GM12801 (cell line): ENCODE measurements around the gene AFDN.

Source experiments
- TF ChIP-seq, protein P1 (sequence below): IDR thresholded peaks from one replicate; pipeline ENCODE4 v1.5.1; 2011; ENCODE audit warnings: control low read depth; ENCODE audit not compliant: insufficient read length; ENCODE audit errors: extremely low read depth

The AFDN gene

DNA sequence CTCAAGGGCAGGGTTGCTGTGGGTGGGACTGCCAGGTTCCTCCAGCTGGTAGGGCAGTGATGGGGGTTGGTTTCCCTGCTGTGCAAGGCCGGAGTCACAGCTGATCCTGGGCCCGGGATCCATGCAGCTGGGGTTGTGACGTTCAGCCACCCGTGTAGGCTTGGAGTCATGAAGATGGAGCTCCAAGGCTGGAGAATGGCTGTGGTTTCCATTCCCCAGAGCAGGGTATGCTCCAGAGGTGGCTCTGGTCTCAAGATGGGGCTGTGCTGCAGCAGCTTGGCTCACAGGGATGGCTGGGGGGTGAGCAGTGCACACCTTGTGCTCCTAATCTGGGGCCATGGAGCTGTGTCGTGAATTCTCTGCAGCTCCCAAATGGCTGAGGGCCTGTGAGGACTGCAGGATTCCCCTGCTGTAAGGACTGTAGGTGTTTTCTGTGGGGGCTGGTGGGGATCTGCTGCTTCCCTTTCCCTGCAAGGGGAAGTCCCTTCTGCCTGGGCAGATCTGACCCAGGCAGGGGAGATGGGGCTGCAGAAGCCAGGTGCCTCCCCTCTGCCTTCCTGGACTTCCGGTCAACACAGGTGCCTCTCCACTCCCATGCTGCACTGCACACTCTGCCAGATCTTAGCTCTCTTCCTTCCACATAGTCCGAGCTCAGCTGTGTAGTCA is 186.7 kb downstream of the AFDN start:
- TF ChIP-seq, protein P1, sequence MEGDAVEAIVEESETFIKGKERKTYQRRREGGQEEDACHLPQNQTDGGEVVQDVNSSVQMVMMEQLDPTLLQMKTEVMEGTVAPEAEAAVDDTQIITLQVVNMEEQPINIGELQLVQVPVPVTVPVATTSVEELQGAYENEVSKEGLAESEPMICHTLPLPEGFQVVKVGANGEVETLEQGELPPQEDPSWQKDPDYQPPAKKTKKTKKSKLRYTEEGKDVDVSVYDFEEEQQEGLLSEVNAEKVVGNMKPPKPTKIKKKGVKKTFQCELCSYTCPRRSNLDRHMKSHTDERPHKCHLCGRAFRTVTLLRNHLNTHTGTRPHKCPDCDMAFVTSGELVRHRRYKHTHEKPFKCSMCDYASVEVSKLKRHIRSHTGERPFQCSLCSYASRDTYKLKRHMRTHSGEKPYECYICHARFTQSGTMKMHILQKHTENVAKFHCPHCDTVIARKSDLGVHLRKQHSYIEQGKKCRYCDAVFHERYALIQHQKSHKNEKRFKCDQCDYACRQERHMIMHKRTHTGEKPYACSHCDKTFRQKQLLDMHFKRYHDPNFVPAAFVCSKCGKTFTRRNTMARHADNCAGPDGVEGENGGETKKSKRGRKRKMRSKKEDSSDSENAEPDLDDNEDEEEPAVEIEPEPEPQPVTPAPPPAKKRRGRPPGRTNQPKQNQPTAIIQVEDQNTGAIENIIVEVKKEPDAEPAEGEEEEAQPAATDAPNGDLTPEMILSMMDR, result no peak

DNA sequence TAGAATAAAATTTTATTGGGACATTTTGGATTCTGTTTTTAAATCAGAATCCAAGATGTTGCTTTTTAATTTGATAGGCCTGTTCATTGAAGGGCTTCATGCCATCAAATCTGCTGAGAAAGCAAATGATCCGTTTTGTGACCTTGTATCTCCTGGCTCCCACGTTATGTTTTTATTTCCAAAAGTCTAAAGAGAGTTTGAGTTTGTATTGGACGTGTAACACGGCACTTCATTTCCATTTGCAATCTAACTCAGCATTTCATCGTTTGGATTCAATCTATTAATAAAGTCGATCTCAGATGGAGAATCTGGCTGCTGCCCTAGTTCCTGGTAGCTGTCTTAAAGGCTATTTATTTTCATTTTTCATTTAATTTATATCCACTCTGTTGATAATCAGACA is 187.7 kb downstream of the AFDN start:
- TF ChIP-seq, protein P1, result no peak

DNA sequence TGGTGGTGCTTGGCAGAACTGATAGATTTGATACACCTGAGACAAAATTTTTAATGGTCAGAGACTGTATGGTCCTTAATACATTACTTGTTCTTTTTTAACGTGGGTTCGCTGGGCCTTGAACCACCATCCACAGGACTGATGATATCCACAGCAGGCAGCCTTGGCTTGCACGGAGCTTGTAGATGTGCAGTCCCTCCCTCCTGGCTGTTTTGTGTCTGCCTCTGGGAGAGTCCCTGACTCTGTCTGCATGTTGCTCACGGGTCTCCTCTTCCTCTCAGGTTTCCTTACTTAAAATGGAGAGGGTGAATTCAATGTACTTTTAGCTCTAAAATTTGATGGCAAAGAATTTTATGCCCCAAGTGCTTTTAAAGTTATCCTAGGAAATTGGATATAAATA is 188.3 kb downstream of the AFDN start:
- TF ChIP-seq, protein P1, result no peak

DNA sequence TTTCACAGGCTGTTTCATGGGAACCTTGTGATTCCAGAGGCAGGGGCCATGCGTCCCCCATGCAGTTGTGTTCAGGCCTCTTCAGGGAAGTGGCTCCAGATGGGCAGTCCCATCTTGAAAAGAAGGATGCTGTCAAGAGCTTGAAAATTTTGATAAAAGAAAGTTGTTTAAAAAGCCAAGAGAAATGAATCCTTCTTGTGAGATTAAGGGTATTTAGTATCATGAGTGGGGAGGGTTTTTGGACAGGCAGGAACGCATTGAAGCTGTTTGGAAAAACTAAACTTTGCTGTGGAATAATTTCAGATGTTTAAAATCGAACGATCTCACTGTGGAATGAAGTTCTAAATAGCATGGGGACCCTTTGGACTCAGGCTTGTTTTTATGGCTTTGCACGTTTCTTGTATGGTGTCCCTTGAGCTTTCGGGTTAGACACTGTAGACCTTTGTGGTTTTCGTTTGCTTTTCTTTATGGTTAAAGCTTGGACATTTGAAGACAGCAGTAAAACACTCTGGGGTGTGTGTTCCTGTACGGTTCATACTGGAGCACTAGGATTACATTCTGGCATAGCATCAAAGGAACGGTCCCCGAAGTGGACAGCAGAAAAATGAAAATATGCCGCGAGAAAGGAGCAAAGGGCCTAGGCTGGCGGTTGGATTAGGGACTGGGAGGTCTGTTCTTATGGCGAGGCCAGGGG is 188.9 kb downstream of the AFDN start:
- TF ChIP-seq, protein P1, result no peak

DNA sequence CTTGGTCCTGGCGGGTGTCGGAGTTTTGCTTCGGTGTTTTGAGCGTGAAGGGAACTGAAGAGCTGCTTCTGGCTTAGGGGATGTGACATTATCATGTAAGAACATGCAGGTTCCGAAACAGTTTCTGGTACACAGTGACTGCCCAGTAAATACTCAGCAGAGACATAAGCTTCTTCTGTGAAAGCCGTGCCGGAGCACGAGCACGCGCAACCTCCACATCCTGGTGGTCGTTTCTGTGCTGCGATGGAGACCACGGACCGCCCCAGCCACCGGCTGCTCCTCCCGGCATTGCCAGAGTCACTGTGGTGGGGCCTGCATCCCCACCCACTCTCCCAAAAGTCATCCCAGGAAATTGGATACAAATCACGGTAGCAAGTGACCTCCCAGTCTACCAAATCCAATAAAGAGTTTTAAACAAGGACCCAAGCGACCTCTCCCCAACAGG is 189.5 kb downstream of the AFDN start:
- TF ChIP-seq, protein P1, result no peak

DNA sequence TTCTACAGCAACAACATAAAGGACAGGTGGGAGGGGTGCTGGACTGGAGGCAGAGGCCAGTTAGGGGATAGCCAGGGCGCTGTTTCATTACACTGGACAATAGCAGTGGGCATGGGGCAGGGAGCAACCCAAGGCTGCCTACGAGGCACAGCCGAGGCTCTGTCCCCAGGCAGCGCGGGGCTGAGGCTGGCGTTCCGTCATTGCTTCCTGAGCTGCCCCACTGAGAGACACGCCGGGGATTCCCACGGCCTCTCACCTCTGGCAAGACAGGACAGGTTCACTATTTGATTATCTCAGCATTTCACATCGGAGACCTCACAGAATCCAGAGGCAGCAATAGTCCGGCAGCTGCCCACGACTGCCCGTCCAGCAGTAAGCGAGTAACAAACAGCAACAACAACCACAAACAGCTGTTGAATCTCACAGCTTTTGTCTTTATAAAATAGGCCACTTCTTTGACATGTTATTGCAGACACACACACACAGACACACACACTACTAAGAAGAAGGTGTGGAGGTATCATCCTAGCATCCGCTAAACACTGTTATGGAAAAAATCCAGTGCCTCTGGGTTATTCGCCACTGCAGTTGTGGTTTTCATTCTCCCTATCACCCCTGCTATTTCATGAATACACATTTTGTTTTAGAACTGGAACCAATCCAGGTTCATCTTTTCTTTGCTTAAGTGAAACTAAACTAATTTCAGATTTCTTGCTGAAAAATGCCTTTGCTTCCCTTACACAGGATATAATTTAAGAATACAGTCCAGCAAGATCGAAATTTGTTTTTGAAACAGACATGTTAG is 190.2 kb downstream of the AFDN start:
- TF ChIP-seq, protein P1, result no peak

DNA sequence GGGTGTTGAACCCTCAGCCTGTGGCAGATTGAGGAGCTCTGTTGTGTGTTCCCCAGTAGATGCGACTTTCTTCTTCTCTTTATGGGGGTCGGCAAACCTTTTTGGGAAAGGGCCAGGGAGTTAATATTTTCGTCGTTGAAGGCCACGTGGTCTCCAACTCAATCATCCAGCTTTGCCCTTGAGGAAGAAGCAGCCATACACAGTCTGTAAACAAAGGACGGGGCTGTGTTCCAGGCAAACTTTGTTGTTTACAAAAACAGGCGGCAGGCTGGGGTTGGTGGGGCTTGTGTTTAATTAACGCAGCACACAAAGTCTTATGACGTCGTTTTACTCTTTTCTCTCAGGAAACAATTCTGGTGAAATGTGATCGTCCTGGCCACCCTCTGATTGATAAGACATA is 190.9 kb downstream of the AFDN start:
- TF ChIP-seq, protein P1, result no peak
